DMS114 treated with DMSO at 0.1 percent for 48 hours (cell line): ENCODE data around the gene SCGB2B2.
"Not testable (repeated sequence)": the region's sequence is repeated elsewhere in the genome, so short reads cannot be mapped to it uniquely, and the experiment has no call there.

ENCODE experiments used
- DNase-seq: peaks from one replicate; lab custom pipeline; 2025; ENCODE audit not compliant: unreplicated experiment; lab: John Stamatoyannopoulos, UW

The SCGB2B2 gene

GRCh38 chr19:34676697-34677385, at the start of gene SCGB2B2:
Gene SCGB2B2 (minus strand): TSS chr19:34677159. CDS start chr19:34594563, 82,596 bp downstream.
- peak; percentile 90 for DNase-seq

- no peak for DNase-seq
Measured at GRCh38 chr19:34725400-34725799, 48.4 kb upstream of the SCGB2B2 start.

GRCh38 chr19:34722353-34722752, 45.4 kb upstream of the SCGB2B2 start:
- DNase-seq = no peak

GRCh38 chr19:34715357-34715756, 38.4 kb upstream of the SCGB2B2 start:
- DNase-seq = no peak

GRCh38 chr19:34713262-34713637, 36.3 kb upstream of the SCGB2B2 start:
- no peak for DNase-seq

- DNase-seq = peak; percentile 78
Measured at GRCh38 chr19:34712395-34713261, 35.7 kb upstream of the SCGB2B2 start.

GRCh38 chr19:34711890-34712289, 34.9 kb upstream of the SCGB2B2 start:
- DNase-seq = no peak

- DNase-seq = no peak
Measured at GRCh38 chr19:34707661-34708060, 30.7 kb upstream of the SCGB2B2 start.

- DNase-seq = no peak
Measured at GRCh38 chr19:34692549-34692948, 15.6 kb upstream of the SCGB2B2 start.

GRCh38 chr19:34690372-34690771, 13.4 kb upstream of the SCGB2B2 start:
- no peak for DNase-seq

GRCh38 chr19:34688592-34688991, 11.6 kb upstream of the SCGB2B2 start:
- DNase-seq = no peak

- no peak for DNase-seq
Measured at GRCh38 chr19:34687348-34687747, 10.4 kb upstream of the SCGB2B2 start.

- no peak for DNase-seq
Measured at GRCh38 chr19:34686455-34686854, 9.5 kb upstream of the SCGB2B2 start.

GRCh38 chr19:34685266-34685665, 8.3 kb upstream of the SCGB2B2 start:
- DNase-seq = not testable (repeated sequence)

- DNase-seq = no peak
Measured at GRCh38 chr19:34681478-34681877, 4.5 kb upstream of the SCGB2B2 start.

GRCh38 chr19:34678421-34678820, 1.5 kb upstream of the SCGB2B2 start:
- DNase-seq = no peak

GRCh38 chr19:34678085-34678412, 1.1 kb upstream of the SCGB2B2 start:
- no peak for DNase-seq

- peak; percentile 91 for DNase-seq
Measured at GRCh38 chr19:34677386-34678084, 576 bp upstream of the SCGB2B2 start, which contains the start of gene ZNF302. Gene ZNF302 (plus strand): TSS chr19:34677678. CDS start chr19:34678805, 1,127 bp downstream.

- DNase-seq = no peak
Measured at GRCh38 chr19:34675919-34676318, 1.0 kb downstream of the SCGB2B2 start.

GRCh38 chr19:34675250-34675649, 1.7 kb downstream of the SCGB2B2 start:
- no peak for DNase-seq

- no peak for DNase-seq
Measured at GRCh38 chr19:34673590-34673989, 3.4 kb downstream of the SCGB2B2 start.

- DNase-seq = no peak
Measured at GRCh38 chr19:34671972-34672371, 5.0 kb downstream of the SCGB2B2 start.
